ENCODE measurements around the gene MAD1L1.

MAD1L1 gene

GRCh38 chr7:2255145-2256139 is 22.7 kb upstream of the MAD1L1 start:
- Histone ChIP-seq H3K4me2 (ENCODE audit: low read depth, low read length, poor library complexity, severe bottlenecking) (no peak overlapping the region), H3K79me2 (ENCODE audit: insufficient read depth, low read length) (no peaks in the 10 kb centered on the region), H3K36me3 (ENCODE audit: low read length) (no peaks in the 10 kb centered on the region), H3K27ac (ENCODE audit: low read depth, low read length) (no peak overlapping the region), H3K9me3 (ENCODE audit: insufficient read depth, low read length) (no peaks in the 10 kb centered on the region), H3K9ac (ENCODE audit: low read length) (no peak overlapping the region), H3F3A (ENCODE audit: insufficient read depth) (peaks cover 16% of the 10 kb centered on the region), H3K4me3 (ENCODE audit: insufficient read depth, low read length, poor library complexity, severe bottlenecking) (no peak overlapping the region), H4K20me1 (ENCODE audit: low read depth, low read length) (no peaks in the 10 kb centered on the region), H3K27me3 (ENCODE audit: low read length) (no peaks in the 10 kb centered on the region), H3K9me2 (replicated peaks; ENCODE audit: insufficient read depth, low read length) (no peaks in the 10 kb centered on the region), H2AFZ (ENCODE audit: low read depth, low read length, severe bottlenecking) (no peak overlapping the region)
- TF ChIP-seq EZH2phosphoT487 (conservative IDR thresholded peaks at IDR 0.05; ENCODE audit: low read length): no peak
- TF ChIP-seq CTCF (IDR thresholded peaks at IDR 0.05; ENCODE audit: insufficient read depth, low read length, poor library complexity, severe bottlenecking): no peak

- H3K4me3 ChIP-seq (ENCODE audit: insufficient read depth, low read length, poor library complexity, severe bottlenecking): no peak overlapping the region
- no peak overlapping the region for H3K4me2 ChIP-seq (ENCODE audit: low read depth, low read length, poor library complexity, severe bottlenecking)
- no peak overlapping the region for H2AFZ ChIP-seq (ENCODE audit: low read depth, low read length, severe bottlenecking)
- H4K20me1 ChIP-seq (ENCODE audit: low read depth, low read length): no peaks in the 10 kb centered on the region
- no peaks in the 10 kb centered on the region for H3K36me3 ChIP-seq (ENCODE audit: low read length)
- H3K27ac ChIP-seq (ENCODE audit: low read depth, low read length): no peak overlapping the region
- no peak for TF ChIP-seq CTCF (IDR thresholded peaks at IDR 0.05; ENCODE audit: insufficient read depth, low read length, poor library complexity, severe bottlenecking)
- no peaks in the 10 kb centered on the region for H3K79me2 ChIP-seq (ENCODE audit: insufficient read depth, low read length)
- no peak overlapping the region for H3K9ac ChIP-seq (ENCODE audit: low read length)
- H3K9me3 ChIP-seq (ENCODE audit: insufficient read depth, low read length): no peaks in the 10 kb centered on the region
- H3K9me2 ChIP-seq (replicated peaks; ENCODE audit: insufficient read depth, low read length): no peaks in the 10 kb centered on the region
- peaks cover 10% of the 10 kb centered on the region for H3F3A ChIP-seq (ENCODE audit: insufficient read depth)
- H3K27me3 ChIP-seq (ENCODE audit: low read length): no peaks in the 10 kb centered on the region
Measured at GRCh38 chr7:2254429-2255144, 21.8 kb upstream of the MAD1L1 start.

GRCh38 chr7:2253525-2254244 is 20.9 kb upstream of the MAD1L1 start:
- H3K79me2 ChIP-seq (ENCODE audit: insufficient read depth, low read length): no peaks in the 10 kb centered on the region

More at GRCh38 chr7:2253525-2254244, 20.9 kb upstream of the MAD1L1 start:
- Histone ChIP-seq H3K9me2 (replicated peaks; ENCODE audit: insufficient read depth, low read length) (no peaks in the 10 kb centered on the region), H3F3A (ENCODE audit: insufficient read depth) (peaks cover 4% of the 10 kb centered on the region; the same call in 1 of the 2 replicates), H3K27me3 (ENCODE audit: low read length) (no peaks in the 10 kb centered on the region), H3K9me3 (ENCODE audit: insufficient read depth, low read length) (no peaks in the 10 kb centered on the region), H3K27ac (ENCODE audit: low read depth, low read length) (no peak overlapping the region), H4K20me1 (ENCODE audit: low read depth, low read length) (no peaks in the 10 kb centered on the region), H2AFZ (ENCODE audit: low read depth, low read length, severe bottlenecking) (no peak overlapping the region), H3K4me3 (ENCODE audit: insufficient read depth, low read length, poor library complexity, severe bottlenecking) (no peak overlapping the region), H3K36me3 (ENCODE audit: low read length) (no peaks in the 10 kb centered on the region), H3K4me2 (ENCODE audit: low read depth, low read length, poor library complexity, severe bottlenecking) (no peak overlapping the region), H3K9ac (ENCODE audit: low read length) (no peak overlapping the region)
- TF ChIP-seq EZH2phosphoT487 (conservative IDR thresholded peaks at IDR 0.05; ENCODE audit: low read length) (no peak), CTCF (IDR thresholded peaks at IDR 0.05; ENCODE audit: insufficient read depth, low read length, poor library complexity, severe bottlenecking) (no peak)
